GM23248 (cell line): ENCODE measurements around the gene CCL17.

Source experiments
- EZH2 ChIP-seq: fragments of 200-600 bp; sonication (generic); IDR thresholded peaks from 2 replicates; pipeline ENCODE4 v1.6.1; 2018; ENCODE audit warnings: antibody characterized with exemption, mild to moderate bottlenecking; ENCODE audit not compliant: insufficient read depth, poor library complexity, severe bottlenecking
- EZH2phosphoT487 ChIP-seq: fragments of 200-600 bp; sonication (generic); IDR thresholded peaks from 2 replicates; pipeline ENCODE4 v1.6.1; 2018; ENCODE audit warnings: antibody characterized with exemption, moderate library complexity, mild to moderate bottlenecking, low read depth; ENCODE audit not compliant: insufficient read depth

- no peak for TF ChIP-seq EZH2
- TF ChIP-seq EZH2phosphoT487, result no peak
Observed at GRCh38 chr16:57427824-57428223, 23.3 kb downstream of the CCL17 start.
